Activated CD8-positive, alpha-beta memory T cell treated with anti-CD3 and anti-CD28 coated beads for 48 hours (primary cell): Measurements from ENCODE around the gene ARRB1.
A peak's percentile ranks its signal among the peaks of the same experiment; 100 is the strongest.

Source experiments
- DNase-seq, 3 experiments: peaks; one replicate each; pipeline ENCODE4 v3.0.0-alpha.2; 2020; ENCODE audit warnings: low read depth in 2 of 3, low spot score in 2 of 3

The ARRB1 gene

GRCh38 chr11:75233754-75234172 is 117.7 kb downstream of the ARRB1 start:
- no peak for DNase-seq

DNA sequence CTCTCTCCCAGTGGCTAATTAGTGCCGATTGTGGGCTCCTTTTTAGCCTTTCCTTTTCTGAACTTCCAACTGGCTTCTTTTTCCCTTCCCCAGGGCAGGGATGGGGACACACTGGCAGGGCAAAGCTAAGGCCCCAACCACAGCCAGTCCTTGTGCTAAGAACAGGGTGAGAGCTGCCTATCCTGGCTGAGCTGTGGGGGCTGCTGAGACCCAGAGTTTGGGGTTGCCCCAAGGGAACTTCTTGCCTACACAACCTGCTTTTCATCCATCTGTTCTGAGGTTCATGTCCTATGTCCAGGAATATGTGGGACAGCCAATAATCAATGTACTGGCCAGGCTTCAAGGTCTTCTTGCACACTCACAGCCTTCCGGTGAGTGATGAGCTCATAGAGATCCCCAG is 120.8 kb downstream of the ARRB1 start:
- DNase-seq = no peak

- no peak for DNase-seq
Measured at GRCh38 chr11:75229466-75229865, 122.0 kb downstream of the ARRB1 start.

- DNase-seq = no peak
Measured at GRCh38 chr11:75225794-75226193, 125.7 kb downstream of the ARRB1 start.

- DNase-seq = no peak
Measured at GRCh38 chr11:75223954-75224643, 127.4 kb downstream of the ARRB1 start.

DNA sequence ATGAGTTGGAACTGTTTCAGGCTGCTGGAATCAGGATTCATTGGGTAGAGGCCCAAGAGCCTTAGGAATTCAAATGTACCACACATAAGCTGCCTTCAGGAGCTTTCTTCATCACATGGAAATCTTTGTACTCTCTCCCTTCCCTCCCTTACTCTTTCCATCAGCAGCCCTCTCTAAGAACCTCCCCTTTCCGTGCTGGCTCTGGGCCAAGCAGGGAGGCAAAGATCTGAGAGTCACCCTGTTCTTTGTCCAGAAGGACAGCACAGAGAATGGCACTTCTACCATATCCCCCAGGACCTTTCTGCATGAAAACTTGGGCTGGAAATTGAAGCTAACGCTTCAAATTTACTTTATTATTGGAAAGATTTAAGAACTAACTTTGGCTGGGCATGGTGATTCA is 131.6 kb downstream of the ARRB1 start:
- no peak for DNase-seq

GRCh38 chr11:75214843-75215242 is 136.6 kb downstream of the ARRB1 start:
- DNase-seq = no peak

GRCh38 chr11:75214411-75214821 is 137.0 kb downstream of the ARRB1 start:
- DNase-seq = peak; percentile 13 to 74 (median 61)
